Caki2 (cell line): Measurements from ENCODE around the gene FTCD. TPM values are rescaled to one million over a fixed set of nuclear protein-coding genes. Genes with fewer than 3 reads are reported as not detected.
"Not testable (repeated sequence)": the region's sequence is repeated elsewhere in the genome, so short reads cannot be mapped to it uniquely, and the experiment has no call there.

Experiments
- DNase-seq: peaks from one replicate; pipeline ENCODE4 v3.0.0-alpha.2; 2015; ENCODE audit warnings: low read depth
- in situ Hi-C: cut with HindIII; loops from 2 replicates; pipeline ENCODE4 v1.10.0; 2016; ENCODE audit warnings: low sequenced_read_pairs, low pct_unique_long_range_greater_than_20kb, mixed read lengths
- total RNA-seq: library from RNA; depleted of rRNA; stranded (reverse); fragments of >200 nt; shearing (Covaris generic); gene quantifications from 2 replicates; pipeline ENCODE4 v1.2.3, GENCODE V29; 2014; ENCODE audit warnings: low replicate concordance

FTCD gene
- total RNA-seq, 1 experiment from 2014 or later = 0.14 TPM

DNA sequence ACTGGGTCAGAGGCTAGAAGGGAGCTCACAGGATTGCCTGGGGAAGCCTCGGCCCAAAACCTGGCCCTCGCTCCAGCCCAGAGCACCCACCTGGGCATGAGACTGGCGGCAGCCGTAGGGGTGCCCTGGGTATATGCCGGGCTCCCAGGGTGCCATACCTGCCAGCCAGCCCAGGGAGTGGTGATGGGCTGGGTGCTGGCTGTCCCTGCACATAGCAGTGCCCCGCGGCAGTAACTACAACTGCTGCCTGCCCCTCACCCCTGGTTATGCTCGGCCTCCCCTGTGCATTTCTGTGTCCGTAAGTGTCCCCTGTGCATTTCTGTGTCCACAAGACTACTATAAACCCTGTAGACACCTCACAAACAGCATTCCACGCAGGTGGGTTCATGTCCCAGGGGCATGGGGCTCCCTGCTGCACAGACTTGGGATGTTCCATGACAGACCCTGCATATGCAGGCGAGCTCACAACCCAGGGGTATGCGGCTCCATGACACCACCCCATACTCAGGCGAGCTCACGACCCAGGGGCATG lies 34.6 kb upstream of the FTCD start:
- no peak for DNase-seq

DNA sequence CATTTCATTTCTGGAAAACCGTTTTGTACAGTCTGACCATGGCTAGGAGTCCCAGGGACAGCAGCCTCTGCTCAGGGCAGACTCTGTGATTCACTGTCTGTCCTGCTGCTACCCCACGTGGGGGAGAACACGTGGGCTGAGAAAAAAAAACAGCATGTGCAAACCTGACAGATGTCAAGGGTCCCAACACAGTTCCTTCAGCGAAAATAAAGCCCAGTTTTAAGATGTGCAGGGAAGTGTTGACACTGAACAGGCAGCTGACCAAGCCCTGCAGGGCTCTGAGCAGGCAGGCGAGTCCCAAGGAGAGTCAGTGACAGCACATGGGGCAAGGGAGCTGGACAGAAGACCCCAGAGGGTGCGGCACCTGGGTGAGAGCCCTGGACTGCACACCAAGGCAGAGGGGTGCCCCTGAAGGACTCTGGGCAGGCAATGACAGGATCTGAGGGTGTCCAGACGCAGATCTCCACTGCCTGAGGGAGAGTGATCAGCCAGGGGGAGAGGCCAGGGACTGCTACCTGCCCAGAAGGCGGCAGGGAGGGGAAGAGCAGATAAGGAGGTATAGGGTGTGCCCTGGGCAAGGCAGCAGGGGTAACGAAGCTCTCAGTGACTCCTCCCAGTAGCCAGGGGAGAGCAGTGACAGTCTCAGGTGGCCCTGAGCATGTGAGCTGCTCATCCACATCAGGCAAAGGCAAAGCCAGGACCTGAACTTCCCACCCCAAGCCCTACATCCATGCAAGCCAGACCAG lies 34.0 kb upstream of the FTCD start:
- no peak for DNase-seq
- in situ Hi-C loops = no loop called here

More for the DNA sequence above, 34.6 kb upstream of the FTCD start:
- in situ Hi-C loops = no loop called here

DNA sequence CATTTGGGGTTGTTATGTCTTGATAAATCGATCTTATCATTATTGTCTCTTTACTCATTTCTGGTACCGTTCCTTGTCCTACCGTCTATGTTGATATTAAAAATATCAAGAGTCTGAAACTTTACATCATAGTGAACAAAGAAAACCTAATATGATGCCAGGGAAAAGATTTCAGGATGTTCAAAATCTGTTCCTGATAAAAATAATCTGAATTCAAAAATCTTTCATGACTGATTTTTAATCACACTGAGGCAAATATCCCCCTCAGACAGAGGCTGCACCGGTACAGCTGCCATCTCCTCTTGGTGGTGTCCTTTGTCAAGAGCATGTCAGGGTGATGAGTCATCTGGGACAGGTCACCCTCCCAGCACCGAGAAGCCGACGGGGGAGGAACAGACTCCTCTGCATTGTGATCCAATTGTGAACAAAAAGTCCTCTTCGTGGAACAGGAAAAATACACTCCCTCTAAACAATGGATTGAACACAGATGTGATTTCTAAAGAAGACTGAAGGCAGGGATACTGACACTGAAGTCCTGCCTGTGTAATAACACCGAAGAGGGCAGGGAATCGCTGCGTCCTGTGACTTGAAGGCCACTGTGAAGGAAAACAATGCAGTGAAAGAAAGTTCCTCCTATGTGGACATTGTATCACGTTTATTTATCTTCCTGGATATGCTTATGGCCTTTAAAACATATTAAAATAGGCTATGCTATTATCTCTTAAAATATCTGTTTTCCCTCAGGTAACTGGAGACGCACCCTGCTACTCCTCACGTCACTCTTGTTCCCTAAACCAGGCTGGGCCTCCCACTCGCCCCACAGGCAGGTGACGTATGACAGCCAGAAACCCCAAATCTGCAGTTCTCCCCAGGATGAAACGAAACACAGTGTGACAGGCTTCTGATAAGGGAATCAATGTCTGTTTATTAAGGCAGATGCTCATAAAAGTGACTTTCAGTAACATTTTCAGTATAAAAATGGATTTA lies 33.1 kb upstream of the FTCD start:
- in situ Hi-C loops = no loop called here
- DNase-seq = peak; percentile 54

DNA sequence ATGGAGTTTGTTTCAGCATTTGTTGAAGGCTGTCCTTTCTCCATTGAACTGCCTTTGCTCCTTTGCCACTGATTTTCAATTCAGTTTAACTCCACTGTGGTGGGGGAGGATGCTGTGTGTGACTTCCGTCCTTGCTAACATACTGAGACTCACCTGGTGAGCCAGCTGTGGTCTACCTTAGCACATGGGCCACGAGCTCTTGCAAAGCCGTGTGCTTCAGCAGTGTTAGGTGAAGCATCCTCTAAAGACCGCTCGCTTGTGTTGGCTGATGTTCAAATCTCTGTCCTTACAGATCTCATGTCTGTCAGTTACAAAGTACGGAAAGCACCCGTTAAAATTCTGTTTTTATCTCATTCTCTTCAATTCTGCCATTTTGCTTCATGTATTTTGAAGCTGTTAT lies 32.4 kb upstream of the FTCD start:
- no peak for DNase-seq
- in situ Hi-C loops = no loop called here

DNA sequence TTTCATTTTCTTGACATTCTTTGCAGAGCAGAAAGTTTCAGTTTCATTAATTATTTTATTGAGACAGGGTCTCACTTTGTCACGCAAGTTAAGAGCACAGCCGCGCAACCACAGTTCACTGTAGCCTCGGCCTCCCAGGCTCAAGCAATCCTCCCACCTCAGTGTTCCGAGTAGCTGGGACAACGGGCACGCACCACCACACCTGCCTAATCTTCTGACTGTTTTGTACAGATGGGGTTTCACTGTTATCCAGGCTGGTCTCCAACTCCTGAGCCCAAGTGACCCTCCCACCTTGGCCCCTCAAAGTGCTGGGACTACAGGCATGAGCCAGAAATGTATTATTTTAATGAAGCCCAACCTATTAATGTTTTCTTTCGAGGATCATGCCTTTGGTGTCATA lies 31.9 kb upstream of the FTCD start:
- in situ Hi-C loops = no loop called here

DNA sequence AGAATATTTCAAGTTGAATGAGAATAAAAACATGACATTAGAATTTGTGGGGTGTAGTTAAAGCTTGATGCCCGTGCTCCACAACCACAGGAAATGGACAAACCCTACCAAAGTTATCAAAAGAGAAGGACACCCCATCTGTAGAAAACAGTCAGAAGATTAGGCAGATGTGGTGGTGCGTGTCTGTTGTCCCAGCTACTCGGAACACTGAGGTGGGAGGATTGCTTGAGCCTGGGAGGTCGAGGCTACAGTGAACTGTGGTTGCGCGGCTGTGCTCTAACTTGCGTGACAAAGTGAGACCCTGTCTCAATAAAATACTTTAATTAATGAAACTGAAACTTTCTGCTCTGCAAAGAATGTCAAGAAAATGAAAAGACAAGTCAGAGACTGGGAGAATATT lies 30.3 kb upstream of the FTCD start:
- no peak for DNase-seq
- in situ Hi-C loops = no loop called here

More for the DNA sequence above, 31.9 kb upstream of the FTCD start:
- DNase-seq = no peak

DNA sequence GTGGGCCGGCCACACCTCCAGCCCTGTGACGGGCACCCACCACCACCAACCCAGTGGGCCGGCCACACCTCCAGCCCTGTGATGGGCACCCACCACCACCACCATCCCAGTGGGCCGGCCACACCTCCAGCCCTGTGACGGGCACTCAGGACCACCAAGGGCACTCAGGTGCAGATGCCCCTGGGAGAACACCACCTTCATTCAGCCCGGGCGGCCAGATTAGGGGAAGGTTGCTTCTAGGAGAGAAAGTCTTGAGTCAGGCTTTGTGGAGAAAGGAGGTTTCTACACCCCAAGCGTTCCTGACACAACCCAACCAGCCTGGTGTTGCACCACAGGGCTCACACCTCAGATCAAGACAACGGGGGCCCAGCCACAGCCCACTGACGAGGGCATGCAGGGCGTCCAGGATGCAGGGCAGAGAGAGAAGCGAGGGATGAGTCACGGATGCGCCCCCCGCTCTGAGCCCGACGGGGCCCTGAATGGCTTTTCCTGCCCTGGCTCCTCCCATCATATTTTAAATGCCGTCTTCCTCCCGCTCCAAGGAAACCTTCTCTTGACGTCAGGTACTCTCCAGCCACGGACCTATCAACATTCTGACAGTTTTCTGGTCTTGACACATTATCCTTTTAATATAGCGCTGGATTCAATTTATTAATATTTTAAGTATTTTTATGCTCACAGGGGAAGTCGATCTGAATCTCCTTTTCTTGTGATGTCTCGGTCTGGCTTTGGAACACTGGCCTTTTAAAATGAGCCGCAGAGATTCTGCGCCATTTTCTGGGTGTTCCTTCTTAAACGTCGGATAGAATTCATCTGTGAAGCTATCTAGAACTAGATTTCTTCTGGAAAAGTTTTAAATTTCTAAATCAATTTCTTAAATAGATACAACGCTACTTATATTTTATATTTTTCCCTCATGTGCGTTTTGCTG lies 29.5 kb upstream of the FTCD start:
- in situ Hi-C loops = no loop called here
- DNase-seq = peak; percentile 83

DNA sequence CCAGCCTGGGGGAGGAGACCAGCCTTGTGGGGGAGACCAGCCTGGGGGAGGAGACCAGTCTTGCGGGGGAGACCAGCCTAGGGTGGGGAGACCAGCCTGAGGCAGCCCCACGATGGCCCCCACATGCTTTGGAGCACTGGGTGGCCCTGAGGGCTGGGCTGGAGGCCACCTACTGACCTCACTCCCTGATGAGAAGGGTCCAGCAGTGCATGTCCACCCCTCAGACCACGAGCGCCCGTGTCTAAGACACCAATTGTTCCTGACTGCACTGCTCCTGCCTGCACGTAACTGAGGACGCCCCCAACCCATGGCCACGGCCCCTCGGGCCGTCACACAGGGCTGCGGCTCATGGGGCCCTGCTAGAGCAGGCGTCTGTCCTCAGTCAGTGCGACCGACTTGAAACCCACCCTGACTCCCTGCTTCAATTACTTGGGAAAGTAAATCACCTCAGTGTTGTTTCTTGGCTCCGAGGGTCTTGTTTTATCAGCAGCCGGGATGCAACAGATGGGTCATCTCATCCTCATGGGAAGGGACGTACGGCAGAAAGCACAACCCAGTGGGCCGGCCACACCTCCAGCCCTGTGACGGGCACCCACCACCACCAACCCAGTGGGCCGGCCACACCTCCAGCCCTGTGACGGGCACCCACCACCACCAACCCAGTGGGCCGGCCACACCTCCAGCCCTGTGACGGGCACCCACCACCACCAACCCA lies 28.7 kb upstream of the FTCD start, which contains the start of gene SPATC1L:
SPATC1L (minus strand) TSS at position 550 of the 715 bp plus-strand sequence. CDS start 1,643 bp downstream, outside the sequence.
- peak; percentile 67 for DNase-seq
- in situ Hi-C loops = no loop called here

DNA sequence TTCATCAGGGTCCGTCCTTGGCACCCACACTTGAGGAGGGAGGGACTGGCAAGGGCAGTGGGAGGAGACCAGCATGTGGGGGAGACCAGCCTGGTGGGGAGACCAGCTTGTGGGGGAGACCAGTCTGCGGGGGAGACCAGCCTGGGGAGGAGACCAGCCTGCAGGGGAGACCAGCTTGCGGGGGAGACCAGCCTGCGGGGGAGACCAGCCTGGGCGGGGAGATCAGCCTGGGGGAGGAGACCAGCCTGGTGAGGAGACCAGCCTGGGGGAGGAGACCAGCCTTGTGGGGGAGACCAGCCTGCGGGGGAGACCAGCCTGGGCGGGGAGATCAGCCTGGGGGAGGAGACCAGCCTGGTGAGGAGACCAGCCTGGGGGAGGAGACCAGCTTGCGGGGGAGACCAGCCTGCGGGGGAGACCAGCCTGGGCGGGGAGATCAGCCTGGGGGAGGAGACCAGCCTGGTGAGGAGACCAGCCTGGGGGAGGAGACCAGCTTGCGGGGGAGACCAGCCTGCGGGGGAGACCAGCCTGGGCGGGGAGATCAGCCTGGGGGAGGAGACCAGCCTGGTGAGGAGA lies 28.0 kb upstream of the FTCD start:
- DNase-seq, in situ Hi-C loops: not testable (repeated sequence)

DNA sequence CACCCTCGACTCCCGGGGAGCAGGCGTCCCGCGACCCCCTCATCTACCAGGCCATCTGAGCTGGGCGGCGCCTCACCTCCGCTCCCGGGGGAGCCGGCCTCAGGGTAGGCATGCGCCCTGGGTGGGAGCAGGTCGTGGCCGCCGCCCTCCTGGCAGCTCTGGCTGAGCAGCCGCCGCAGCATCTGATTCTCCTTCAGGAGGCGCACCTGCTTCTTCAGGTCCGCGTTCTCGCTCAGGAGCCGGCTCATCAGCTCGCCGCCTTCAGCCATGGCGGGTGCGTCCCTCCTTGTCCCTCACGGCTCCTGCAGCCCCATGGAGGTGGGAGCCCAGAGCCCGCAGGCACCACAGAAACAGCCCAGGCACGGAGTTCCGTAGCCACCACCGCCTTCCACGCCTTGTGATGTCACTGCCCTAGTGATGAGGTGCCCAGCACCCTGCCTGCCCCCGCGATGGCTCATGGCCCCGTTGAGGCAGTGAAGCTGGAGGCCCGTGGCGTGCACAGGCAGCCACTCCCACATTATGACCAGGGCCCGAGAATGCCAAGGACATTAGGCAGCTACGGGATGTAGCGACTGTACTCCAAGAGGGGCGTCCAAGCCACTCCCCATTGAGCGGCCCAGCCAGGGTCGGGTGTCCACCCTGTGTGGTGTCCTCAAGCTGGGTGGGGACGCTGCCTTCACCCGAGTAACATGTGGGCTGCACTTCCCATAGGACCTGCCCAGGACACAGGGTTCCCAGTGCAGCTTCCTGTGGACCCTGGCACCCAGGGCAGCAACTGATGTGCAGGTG lies 27.4 kb upstream of the FTCD start:
- in situ Hi-C loops = no loop called here

DNA sequence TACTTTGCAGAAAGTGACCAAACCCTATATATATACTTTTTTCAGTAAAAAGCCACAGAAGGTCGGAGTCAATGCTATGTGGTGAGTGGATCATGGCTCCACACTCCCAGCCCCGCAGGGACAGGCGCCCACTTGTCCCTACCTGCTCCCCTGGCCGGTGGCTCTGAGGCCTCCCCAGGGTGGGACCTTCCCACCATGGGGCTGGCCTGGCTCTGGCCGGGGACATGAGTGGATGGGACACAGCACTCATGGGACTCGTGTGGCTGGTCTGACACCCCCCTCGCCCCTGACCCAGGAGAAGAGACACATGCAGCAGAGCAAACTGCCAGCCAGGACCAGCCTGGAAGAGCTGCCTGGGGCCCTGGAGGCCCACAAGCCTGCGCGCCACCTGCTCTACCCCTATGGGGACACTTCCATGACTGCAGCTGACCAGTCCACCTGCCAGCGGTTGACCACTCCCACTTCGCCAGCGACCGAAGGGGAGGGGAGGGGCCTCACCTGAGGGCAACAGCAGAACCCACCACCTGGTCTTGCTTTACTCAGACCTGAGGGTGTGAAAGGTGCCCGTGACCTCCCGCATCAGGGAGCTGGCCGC lies 26.7 kb upstream of the FTCD start:
- no peak for DNase-seq
- in situ Hi-C loops = no loop called here

More for the DNA sequence above, 27.4 kb upstream of the FTCD start:
- DNase-seq = no peak

DNA sequence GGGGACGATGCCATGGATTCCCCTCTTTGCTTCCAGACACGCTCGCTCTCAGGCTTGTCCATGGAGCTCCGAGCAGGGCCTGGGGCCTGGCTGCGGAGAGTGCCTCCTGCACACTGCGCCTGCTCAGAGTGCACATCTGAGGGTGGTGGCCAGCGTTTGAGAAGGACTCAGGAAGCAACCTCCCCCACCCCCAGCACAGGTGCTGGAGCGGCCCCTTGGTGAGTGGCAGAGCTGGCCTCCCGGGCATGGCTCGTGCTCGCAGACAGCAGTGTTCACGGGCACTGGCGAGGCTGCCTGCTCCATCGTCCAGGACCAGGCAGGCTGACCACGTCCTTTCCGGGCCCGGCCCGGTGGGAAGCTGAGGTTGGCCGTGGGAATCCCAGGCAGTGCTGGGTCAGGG lies 26.1 kb upstream of the FTCD start:
- in situ Hi-C loops = no loop called here
- DNase-seq = no peak

DNA sequence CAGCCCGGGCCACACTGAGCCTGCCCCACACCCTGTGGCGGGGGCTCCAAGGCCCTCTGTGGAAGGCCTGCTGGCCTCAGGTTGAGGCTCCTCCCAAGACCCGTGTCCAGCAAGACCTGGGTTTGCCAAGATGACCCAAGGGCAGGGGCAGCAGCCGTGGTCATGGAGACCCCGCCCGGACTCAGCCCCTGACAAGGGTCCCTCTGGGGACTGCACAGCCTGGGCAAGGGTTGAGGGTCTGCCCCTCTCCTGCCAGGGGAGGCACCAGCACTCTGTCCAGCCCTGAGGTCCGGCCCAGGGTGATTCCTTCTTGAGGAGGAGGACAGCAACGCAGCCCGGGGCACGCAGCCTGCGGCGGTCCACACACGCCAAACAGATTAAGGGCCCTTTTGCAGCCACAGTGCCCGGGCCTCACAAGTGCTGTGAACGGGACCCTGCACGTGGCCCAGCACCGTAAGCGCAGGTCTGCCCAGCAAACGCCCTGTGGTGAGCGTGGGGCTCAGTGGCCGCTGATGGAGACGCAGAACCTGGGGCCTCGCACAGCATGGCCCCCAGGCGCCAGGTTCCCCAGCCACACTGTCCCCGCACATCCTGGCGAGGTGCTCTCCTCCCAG lies 25.5 kb upstream of the FTCD start:
- in situ Hi-C loops = no loop called here
- no peak for DNase-seq

DNA sequence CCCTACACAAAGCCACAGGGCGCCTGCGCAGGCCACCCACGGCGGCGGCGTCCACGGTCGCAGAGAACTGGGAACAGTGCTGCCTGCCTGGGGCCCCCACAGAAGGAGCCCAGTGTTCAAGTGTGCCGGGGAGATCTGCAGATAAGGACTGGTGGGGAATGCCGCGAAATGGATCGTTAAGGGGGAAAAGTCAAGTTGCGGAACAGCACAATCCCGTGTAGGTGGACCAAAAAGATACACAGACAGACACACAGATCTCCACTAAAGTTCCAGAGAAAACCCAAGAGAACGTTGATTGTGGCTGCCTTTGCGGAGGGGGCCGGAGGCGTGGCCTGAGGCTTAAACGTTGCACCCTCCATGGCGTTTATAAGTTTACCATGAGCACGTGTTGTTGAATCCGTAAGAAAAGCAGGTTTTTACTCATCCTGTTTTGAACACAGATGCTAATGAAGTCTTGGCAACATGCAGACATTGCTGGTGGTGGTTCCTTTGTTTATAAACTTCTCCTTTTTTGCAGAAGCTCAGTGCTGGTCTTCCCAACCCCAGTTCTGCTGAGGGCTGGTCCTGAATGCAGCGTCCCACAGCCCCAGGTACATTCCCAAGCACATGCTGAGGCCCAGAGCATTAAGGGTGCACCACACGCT lies 24.8 kb upstream of the FTCD start:
- in situ Hi-C loops = no loop called here

DNA sequence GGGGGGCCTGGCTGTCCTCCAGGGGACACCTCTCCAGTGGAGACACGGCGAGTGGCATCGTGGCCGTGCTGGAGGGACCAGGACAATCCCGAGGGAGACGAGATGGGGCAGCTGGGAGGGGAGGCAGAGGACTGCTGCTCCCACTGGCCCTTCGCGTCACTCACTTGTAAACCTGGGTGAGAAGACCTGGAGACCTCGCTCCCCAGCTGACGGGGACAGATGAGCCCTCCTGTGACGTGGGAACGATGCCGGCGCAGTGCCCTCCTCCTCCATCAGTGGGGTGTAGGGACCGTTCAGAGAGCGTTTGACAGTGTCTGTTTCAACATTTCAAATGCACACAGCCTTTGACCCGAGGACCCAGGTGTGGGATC lies 24.3 kb upstream of the FTCD start:
- in situ Hi-C loops = no loop called here
- no peak for DNase-seq

More for the DNA sequence above, 24.8 kb upstream of the FTCD start:
- DNase-seq = no peak
